ENCODE results near the gene MRPS5. TPM values are rescaled to one million over a fixed set of nuclear protein-coding genes. Genes with fewer than 3 reads are reported as not detected.

The MRPS5 gene
- total RNA-seq, 1 experiment from 2014 or later = 103 TPM

GRCh38 chr2:95091885-95092555, 29.6 kb downstream of the MRPS5 start:
- DNase-seq (ENCODE audit: low spot score) = no peak

- no peak for DNase-seq (ENCODE audit: low spot score)
These were observed 34.2 kb downstream of the MRPS5 start for GRCh38 chr2:95087379-95087778.

- DNase-seq (ENCODE audit: low spot score) = no peak
These were observed 35.6 kb downstream of the MRPS5 start for GRCh38 chr2:95086017-95086416.

GRCh38 chr2:95082477-95082876, 39.1 kb downstream of the MRPS5 start:
- no peak for DNase-seq (ENCODE audit: low spot score)

- no peak for DNase-seq (ENCODE audit: low spot score)
These were observed 42.4 kb downstream of the MRPS5 start for GRCh38 chr2:95079199-95079683.

- no peak for DNase-seq (ENCODE audit: low spot score)
These were observed 43.6 kb downstream of the MRPS5 start for GRCh38 chr2:95077861-95078603.

- DNase-seq (ENCODE audit: low spot score) = peak; percentile 51
These were observed 44.1 kb downstream of the MRPS5 start for GRCh38 chr2:95077530-95077825.

- peak; percentile 92 for DNase-seq (ENCODE audit: low spot score)
These were observed 44.7 kb downstream of the MRPS5 start for GRCh38 chr2:95076705-95077529.

- DNase-seq (ENCODE audit: low spot score) = no peak
These were observed 46.0 kb downstream of the MRPS5 start for GRCh38 chr2:95075440-95076132.

GRCh38 chr2:95074663-95075439, 46.8 kb downstream of the MRPS5 start:
- no peak for DNase-seq (ENCODE audit: low spot score)

GRCh38 chr2:95073856-95074662, 47.5 kb downstream of the MRPS5 start:
- DNase-seq (ENCODE audit: low spot score) = no peak

- no peak for DNase-seq (ENCODE audit: low spot score)
These were observed 49.2 kb downstream of the MRPS5 start for GRCh38 chr2:95072424-95072823.

GRCh38 chr2:95071856-95072255, 49.8 kb downstream of the MRPS5 start:
- DNase-seq (ENCODE audit: low spot score) = no peak

GRCh38 chr2:95069465-95069864, 52.1 kb downstream of the MRPS5 start:
- no peak for DNase-seq (ENCODE audit: low spot score)

GRCh38 chr2:95068256-95068655, 53.4 kb downstream of the MRPS5 start:
- DNase-seq (ENCODE audit: low spot score) = no peak

- no peak for DNase-seq (ENCODE audit: low spot score)
These were observed 58.3 kb downstream of the MRPS5 start for GRCh38 chr2:95063086-95063958.

- DNase-seq (ENCODE audit: low spot score) = no peak
These were observed 59.1 kb downstream of the MRPS5 start for GRCh38 chr2:95062242-95063085.

GRCh38 chr2:95061601-95062183, 59.9 kb downstream of the MRPS5 start:
- no peak for DNase-seq (ENCODE audit: low spot score)

Data from HT-29 (cell line).